PC-3 (cell line): ENCODE data around the gene SLC25A12. TPM values are rescaled to one million over a fixed set of nuclear protein-coding genes. Genes with fewer than 3 reads are reported as not detected.

Experiments
- ATAC-seq: fragments of 200-7000 bp; cut with Tn5 transposase; 2 replicates; pipeline ENCODE4 v1.9.1; 2020; ENCODE audit warnings: mild to moderate bottlenecking, moderate library complexity
- BruUV-seq: library from RNA; stranded (reverse); fragments of 400-500 nt; replicated peaks from 2 replicates; lab custom pipeline; 2021; lab: Mats Ljungman, UMichigan
- CTCF ChIA-PET: fragments of 300-600 bp; sonication (Branson Sonifier 250); formaldehyde crosslinking; loops from one replicate; lab custom pipeline; 2022; ENCODE audit warnings: antibody characterized with exemption; lab: Charles Lee
- POLR2A ChIA-PET: fragments of 300-600 bp; sonication (Branson Sonifier 250); formaldehyde crosslinking; loops from one replicate; lab custom pipeline; 2022; ENCODE audit warnings: antibody characterized with exemption; ENCODE audit not compliant: unreplicated experiment; lab: Charles Lee
- DNase-seq: peaks from one replicate; pipeline ENCODE4 v3.0.0-alpha.2; 2015
- H2AFZ ChIP-seq: fragments of 300-600 bp; sonication (generic); 2 replicates; pipeline ENCODE4 v1.6.0; 2016; ENCODE audit warnings: antibody characterized with exemption, low read length
- H3F3A ChIP-seq: fragments of 300-600 bp; sonication (generic); one replicate; pipeline ENCODE4 v1.6.0; 2017; ENCODE audit warnings: antibody characterized with exemption, low read length, control low read depth, mild to moderate bottlenecking; ENCODE audit not compliant: unreplicated experiment
- H3K27ac ChIP-seq: fragments of 300-600 bp; sonication (generic); 2 replicates; pipeline ENCODE4 v1.5.1; 2016; ENCODE audit warnings: mild to moderate bottlenecking, low read length
- H3K27me3 ChIP-seq: fragments of 300-600 bp; sonication (generic); 2 replicates; pipeline ENCODE4 v1.6.1; 2016; ENCODE audit warnings: low read length, mixed read lengths
- H3K36me3 ChIP-seq: fragments of 300-600 bp; sonication (generic); 2 replicates; pipeline ENCODE4 v1.6.1; 2016; ENCODE audit warnings: low read depth, mixed run types, low read length, mixed read lengths
- H3K4me1 ChIP-seq: fragments of 300-600 bp; sonication (generic); 2 replicates; pipeline ENCODE4 v1.5.1; 2016; ENCODE audit warnings: low read length; ENCODE audit not compliant: insufficient read depth
- H3K4me2 ChIP-seq: fragments of 300-600 bp; sonication (generic); 2 replicates; pipeline ENCODE4 v1.6.0; 2016; ENCODE audit warnings: low read length
- H3K4me3 ChIP-seq: fragments of 300-600 bp; sonication (generic); 2 replicates; pipeline ENCODE4 v1.5.1; 2016; ENCODE audit warnings: mild to moderate bottlenecking, low read length, mixed read lengths
- H3K79me2 ChIP-seq: fragments of 300-600 bp; sonication (generic); 2 replicates; pipeline ENCODE4 v1.6.1; 2017; ENCODE audit warnings: low read length, mixed read lengths
- H3K9ac ChIP-seq: fragments of 300-600 bp; sonication (generic); 2 replicates; pipeline ENCODE4 v1.6.0; 2016; ENCODE audit warnings: mild to moderate bottlenecking, low read length
- H3K9me2 ChIP-seq: fragments of 300-600 bp; sonication (generic); replicated peaks from 2 replicates; pipeline ENCODE4 v1.6.1; 2016; ENCODE audit warnings: mixed run types, low read length, mixed read lengths
- H3K9me3 ChIP-seq: fragments of 300-600 bp; sonication (generic); 2 replicates; pipeline ENCODE4 v1.6.1; 2016; ENCODE audit warnings: low read length, mixed read lengths
- H4K20me1 ChIP-seq: fragments of 300-600 bp; sonication (generic); 2 replicates; pipeline ENCODE4 v1.6.1; 2016; ENCODE audit warnings: low read length, mixed read lengths
- EZH2 ChIP-seq: fragments of 300-600 bp; sonication (generic); IDR thresholded peaks from one replicate; pipeline ENCODE4 v1.6.1; 2017; ENCODE audit warnings: antibody characterized with exemption, mild to moderate bottlenecking, low read length; ENCODE audit not compliant: unreplicated experiment
- EZH2phosphoT487 ChIP-seq: fragments of 300-600 bp; sonication (generic); IDR thresholded peaks from 2 replicates; pipeline ENCODE4 v1.6.1; 2018; ENCODE audit warnings: mild to moderate bottlenecking, antibody characterized with exemption, low read length, borderline replicate concordance
- intact Hi-C: fragments of 100-400 bp; cut with micrococcal nuclease; formaldehyde crosslinking; loops from 2 replicates; pipeline ENCODE4 v1.9.0; 2023
- total RNA-seq: library from RNA; depleted of rRNA; stranded (reverse); fragments of >200 nt; gene quantifications from 2 replicates; pipeline ENCODE4 v1.2.3, GENCODE V29; 2014
- TF ChIP-seq, protein P1 (sequence below): fragments of 300-600 bp; sonication (generic); conservative IDR thresholded peaks from 2 replicates; pipeline ENCODE4 v1.5.1; 2017; ENCODE audit warnings: antibody characterized with exemption, low read depth, mild to moderate bottlenecking, low read length

Gene SLC25A12
- total RNA-seq, 1 experiment from 2014 or later = 18.4 TPM

GRCh38 chr2:171834286-171834685 lies 59.8 kb downstream of the SLC25A12 start:
- no peak overlapping the region for H3K4me3 ChIP-seq
- ATAC-seq (no peak), DNase-seq (no peak)
- H3K4me2 ChIP-seq = no peak overlapping the region
- H3K79me2 ChIP-seq = no peaks in the 10 kb centered on the region
- H3K4me1 ChIP-seq = no peaks in the 10 kb centered on the region
- BruUV-seq = no TSS peak
- no peaks in the 10 kb centered on the region for H4K20me1 ChIP-seq
- intact Hi-C loops = no loop called here
- H3K27ac ChIP-seq = no peak overlapping the region
- no peaks in the 10 kb centered on the region for H3K27me3 ChIP-seq
- ChIA-PET CTCF (no interaction called here), POLR2A (no interaction called here)
- peaks cover 27% of the 10 kb centered on the region for H3K9me3 ChIP-seq
- peaks cover 81% of the 10 kb centered on the region for H3K36me3 ChIP-seq
- H3F3A ChIP-seq = no peaks in the 10 kb centered on the region
- no peak overlapping the region for H3K9ac ChIP-seq
- TF ChIP-seq EZH2 (no peak), EZH2phosphoT487 (no peak)
- TF ChIP-seq, protein P1, sequence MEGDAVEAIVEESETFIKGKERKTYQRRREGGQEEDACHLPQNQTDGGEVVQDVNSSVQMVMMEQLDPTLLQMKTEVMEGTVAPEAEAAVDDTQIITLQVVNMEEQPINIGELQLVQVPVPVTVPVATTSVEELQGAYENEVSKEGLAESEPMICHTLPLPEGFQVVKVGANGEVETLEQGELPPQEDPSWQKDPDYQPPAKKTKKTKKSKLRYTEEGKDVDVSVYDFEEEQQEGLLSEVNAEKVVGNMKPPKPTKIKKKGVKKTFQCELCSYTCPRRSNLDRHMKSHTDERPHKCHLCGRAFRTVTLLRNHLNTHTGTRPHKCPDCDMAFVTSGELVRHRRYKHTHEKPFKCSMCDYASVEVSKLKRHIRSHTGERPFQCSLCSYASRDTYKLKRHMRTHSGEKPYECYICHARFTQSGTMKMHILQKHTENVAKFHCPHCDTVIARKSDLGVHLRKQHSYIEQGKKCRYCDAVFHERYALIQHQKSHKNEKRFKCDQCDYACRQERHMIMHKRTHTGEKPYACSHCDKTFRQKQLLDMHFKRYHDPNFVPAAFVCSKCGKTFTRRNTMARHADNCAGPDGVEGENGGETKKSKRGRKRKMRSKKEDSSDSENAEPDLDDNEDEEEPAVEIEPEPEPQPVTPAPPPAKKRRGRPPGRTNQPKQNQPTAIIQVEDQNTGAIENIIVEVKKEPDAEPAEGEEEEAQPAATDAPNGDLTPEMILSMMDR = no peak
- H2AFZ ChIP-seq = no peak overlapping the region
- no peaks in the 10 kb centered on the region for H3K9me2 ChIP-seq

- POLR2A ChIA-PET = no interaction called here
Observed at GRCh38 chr2:171832489-171832888, 61.6 kb downstream of the SLC25A12 start.

GRCh38 chr2:171830039-171830438 lies 64.0 kb downstream of the SLC25A12 start:
- Histone ChIP-seq H3K4me1 (no peaks in the 10 kb centered on the region), H3K9me2 (no peaks in the 10 kb centered on the region), H3K9ac (no peak overlapping the region), H3K9me3 (peaks cover 27% of the 10 kb centered on the region), H3K36me3 (peaks cover 71% of the 10 kb centered on the region), H3K4me2 (no peak overlapping the region), H2AFZ (no peak overlapping the region), H3K79me2 (no peaks in the 10 kb centered on the region), H3K27me3 (no peaks in the 10 kb centered on the region), H4K20me1 (no peaks in the 10 kb centered on the region), H3K4me3 (no peak overlapping the region), H3K27ac (no peak overlapping the region), H3F3A (no peaks in the 10 kb centered on the region)
- no peak for TF ChIP-seq EZH2phosphoT487
- TF ChIP-seq, protein P1 = no peak
- no peak for TF ChIP-seq EZH2
- intact Hi-C loops = no loop called here
- BruUV-seq = no TSS peak
- DNase-seq (no peak), ATAC-seq (no peak)
- CTCF ChIA-PET = interaction anchor here (0.6 kb wide), 1 partner anchor 131 kb away, joined by 6 read pairs; no protein-coding TSS in a partner anchor
- POLR2A ChIA-PET = no interaction called here

More at GRCh38 chr2:171832489-171832888, 61.6 kb downstream of the SLC25A12 start:
- no peak for ATAC-seq
- H3K9ac ChIP-seq = no peak overlapping the region
- H2AFZ ChIP-seq = no peak overlapping the region
- TF ChIP-seq, protein P1 = no peak
- no peak for TF ChIP-seq EZH2
- no peak for TF ChIP-seq EZH2phosphoT487
- H3F3A ChIP-seq = no peaks in the 10 kb centered on the region
- no peaks in the 10 kb centered on the region for H3K79me2 ChIP-seq
- peaks cover 89% of the 10 kb centered on the region for H3K36me3 ChIP-seq
- intact Hi-C loops = no loop called here
- no peak overlapping the region for H3K4me3 ChIP-seq
- no peaks in the 10 kb centered on the region for H3K4me1 ChIP-seq
- H3K27ac ChIP-seq = no peak overlapping the region
- H3K27me3 ChIP-seq = no peaks in the 10 kb centered on the region
- no peaks in the 10 kb centered on the region for H3K9me2 ChIP-seq
- no peak for DNase-seq
- H3K9me3 ChIP-seq = peaks cover 27% of the 10 kb centered on the region
- CTCF ChIA-PET = no interaction called here
- no peak overlapping the region for H3K4me2 ChIP-seq
- no TSS peak for BruUV-seq
- H4K20me1 ChIP-seq = no peaks in the 10 kb centered on the region
